ENCODE results near the gene TMEM204. TPM values are rescaled to one million over a fixed set of nuclear protein-coding genes. Genes with fewer than 3 reads are reported as not detected.

TMEM204 gene
- total and polyA plus RNA-seq, 8 donors: 2.4 to 9.8 (median 5.0) TPM

DNA sequence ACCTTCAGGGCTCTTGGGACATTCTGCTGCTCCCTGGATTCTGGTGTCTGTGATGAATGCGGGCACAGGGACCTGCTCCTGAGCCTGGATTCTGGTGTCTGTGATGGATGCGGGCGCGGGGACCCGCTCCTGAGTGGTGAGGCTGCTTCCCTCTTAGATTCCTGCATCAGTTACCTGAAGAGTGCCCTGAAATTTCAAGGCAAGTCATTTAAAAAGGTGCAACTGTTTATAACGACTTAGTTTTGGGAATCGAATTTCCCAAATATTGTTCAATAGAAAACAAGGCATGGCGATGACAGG lies 7.0 kb downstream of the TMEM204 start:
- Histone ChIP-seq H3K36me3 (no peaks in the 10 kb centered on the region), H3K27ac (no peak overlapping the region), H3K9me3 (no peaks in the 10 kb centered on the region), H3K4me1 (no peaks in the 10 kb centered on the region), H3K4me3 (no peak overlapping the region), H3K27me3 (no peaks in the 10 kb centered on the region)
- FAIRE-seq (no peak), ATAC-seq (no peak), DNase-seq (no peak)
- 82 to 84% methylated on average over 8 of the region's 8 CpGs for WGBS, 2 donors
- intact Hi-C loops (cut with DNase I): no loop called here
- TF ChIP-seq, protein P1, sequence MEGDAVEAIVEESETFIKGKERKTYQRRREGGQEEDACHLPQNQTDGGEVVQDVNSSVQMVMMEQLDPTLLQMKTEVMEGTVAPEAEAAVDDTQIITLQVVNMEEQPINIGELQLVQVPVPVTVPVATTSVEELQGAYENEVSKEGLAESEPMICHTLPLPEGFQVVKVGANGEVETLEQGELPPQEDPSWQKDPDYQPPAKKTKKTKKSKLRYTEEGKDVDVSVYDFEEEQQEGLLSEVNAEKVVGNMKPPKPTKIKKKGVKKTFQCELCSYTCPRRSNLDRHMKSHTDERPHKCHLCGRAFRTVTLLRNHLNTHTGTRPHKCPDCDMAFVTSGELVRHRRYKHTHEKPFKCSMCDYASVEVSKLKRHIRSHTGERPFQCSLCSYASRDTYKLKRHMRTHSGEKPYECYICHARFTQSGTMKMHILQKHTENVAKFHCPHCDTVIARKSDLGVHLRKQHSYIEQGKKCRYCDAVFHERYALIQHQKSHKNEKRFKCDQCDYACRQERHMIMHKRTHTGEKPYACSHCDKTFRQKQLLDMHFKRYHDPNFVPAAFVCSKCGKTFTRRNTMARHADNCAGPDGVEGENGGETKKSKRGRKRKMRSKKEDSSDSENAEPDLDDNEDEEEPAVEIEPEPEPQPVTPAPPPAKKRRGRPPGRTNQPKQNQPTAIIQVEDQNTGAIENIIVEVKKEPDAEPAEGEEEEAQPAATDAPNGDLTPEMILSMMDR (IDR thresholded peaks at IDR 0.05): no peak

DNA sequence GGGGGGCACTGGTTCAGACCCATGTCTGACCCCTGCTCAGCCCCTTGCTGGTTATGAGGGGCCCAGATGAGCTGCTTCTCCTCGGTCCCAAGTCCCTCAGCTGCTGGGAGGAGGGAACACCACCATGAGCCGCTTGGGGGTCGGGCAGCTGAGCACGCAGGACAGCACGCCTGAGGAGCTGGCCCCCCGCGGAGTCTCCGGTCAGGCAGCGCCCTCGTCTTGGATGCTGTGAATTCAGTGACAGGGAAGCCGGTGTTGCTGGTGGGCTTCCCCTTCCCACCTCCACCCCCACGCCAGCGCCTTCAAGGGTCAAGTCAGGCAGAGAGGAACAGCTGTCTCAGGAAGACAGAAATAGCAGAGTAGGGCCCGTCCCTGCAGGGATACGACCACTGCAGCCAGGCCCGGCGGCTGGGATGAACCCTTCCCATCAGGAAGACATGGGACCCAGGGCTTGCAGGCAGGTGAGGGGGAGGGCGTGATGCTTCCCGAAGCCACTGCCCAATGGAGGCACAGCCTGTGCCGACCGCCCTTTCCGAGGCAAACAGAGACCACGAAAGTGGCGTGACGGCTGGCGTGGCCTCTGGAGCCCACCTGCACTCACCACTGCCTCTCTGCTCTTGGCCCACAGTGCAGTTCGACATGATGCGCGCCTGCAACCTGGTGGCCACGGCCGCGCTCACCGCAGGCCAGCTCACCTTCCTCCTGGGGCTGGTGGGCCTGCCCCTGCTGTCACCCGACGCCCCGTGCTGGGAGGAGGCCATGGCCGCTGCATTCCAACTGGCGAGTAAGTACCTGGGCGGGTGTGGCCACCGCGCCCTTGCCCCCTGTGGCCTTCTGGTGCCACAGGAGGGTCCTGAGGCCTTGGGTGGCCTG lies 8.1 kb downstream of the TMEM204 start:
- Histone ChIP-seq H3K27me3 (no peaks in the 10 kb centered on the region), H3K27ac (no peak overlapping the region), H3K4me3 (no peak overlapping the region), H3K4me1 (no peaks in the 10 kb centered on the region), H3K36me3 (no peaks in the 10 kb centered on the region), H3K9me3 (no peaks in the 10 kb centered on the region)
- intact Hi-C loops (cut with DNase I): no loop called here
- TF ChIP-seq, protein P1 (IDR thresholded peaks at IDR 0.05): no peak
- FAIRE-seq (no peak), DNase-seq (peak in 1 of 6 donors; percentile 13), ATAC-seq (no peak)
- WGBS, 2 donors: 89% methylated on average over 41 of the region's 41 CpGs

DNA sequence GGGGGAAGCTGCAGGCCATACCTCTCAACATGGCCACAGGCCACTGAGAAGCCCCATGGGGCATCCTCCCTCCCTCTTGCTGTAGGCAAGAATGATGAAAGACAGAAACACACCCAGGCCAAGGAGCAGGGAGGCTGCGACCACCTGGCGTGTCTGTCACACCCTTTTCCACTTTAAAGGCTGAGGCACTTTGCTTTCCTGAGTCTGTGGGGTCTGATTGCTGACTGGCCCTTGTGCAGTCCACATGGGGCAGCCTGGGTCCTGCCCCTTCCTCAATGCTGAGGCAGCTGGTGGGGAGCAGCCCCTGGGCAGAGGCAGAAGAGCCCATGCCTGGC lies 8.7 kb downstream of the TMEM204 start:
- Histone ChIP-seq H3K9me3 (no peaks in the 10 kb centered on the region), H3K27me3 (no peaks in the 10 kb centered on the region), H3K4me3 (no peak overlapping the region), H3K36me3 (no peaks in the 10 kb centered on the region), H3K27ac (no peak overlapping the region), H3K4me1 (no peaks in the 10 kb centered on the region)
- no peak for ATAC-seq
- TF ChIP-seq, protein P1 (IDR thresholded peaks at IDR 0.05): no peak
- intact Hi-C loops (cut with DNase I): no loop called here
- FAIRE-seq: no peak
- 80 to 83% methylated on average over 2 of the region's 2 CpGs for WGBS, 2 donors
- no peak for DNase-seq

DNA sequence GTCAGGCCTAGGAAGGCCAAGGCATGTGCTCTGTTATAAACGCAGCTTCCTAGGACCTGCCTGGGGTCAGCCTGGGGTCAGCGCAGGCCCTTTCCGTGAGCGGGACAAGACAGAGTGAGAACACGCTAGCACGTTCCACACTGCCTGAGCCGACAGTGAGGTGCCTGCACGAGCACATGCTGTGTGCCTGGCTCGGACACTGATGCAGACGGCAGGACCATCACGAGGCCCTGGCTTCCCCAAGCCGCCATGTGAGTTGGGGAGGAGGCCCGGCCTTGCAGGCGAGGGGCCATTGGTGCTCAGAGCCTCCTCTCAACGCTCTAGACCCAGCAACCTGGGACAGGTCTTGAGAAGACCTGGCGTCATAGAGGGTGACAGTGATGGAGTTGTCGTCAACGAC lies 9.1 kb downstream of the TMEM204 start:
- Histone ChIP-seq H3K4me3 (no peak overlapping the region), H3K4me1 (no peaks in the 10 kb centered on the region), H3K27me3 (no peaks in the 10 kb centered on the region), H3K9me3 (no peaks in the 10 kb centered on the region), H3K27ac (no peak overlapping the region), H3K36me3 (no peaks in the 10 kb centered on the region)
- intact Hi-C loops (cut with DNase I): no loop called here
- 89 to 90% methylated on average over 18 of the region's 18 CpGs for WGBS, 2 donors
- ATAC-seq: no peak
- DNase-seq: no peak
- FAIRE-seq: no peak
- TF ChIP-seq, protein P1 (IDR thresholded peaks at IDR 0.05): no peak

Measured in pancreas (tissue), 10 donors.